PFSK-1 (cell line): ENCODE measurements around the gene PSAPL1.

Experiments used
- FOXP2 ChIP-seq: optimal IDR thresholded peaks from 2 replicates; pipeline ENCODE3; 2011; ENCODE audit warnings: borderline replicate concordance, control low read depth, inconsistent platforms; ENCODE audit not compliant: insufficient read depth; ENCODE audit errors: extremely low read length, extremely low read depth
- POLR2AphosphoS5 ChIP-seq: IDR thresholded peaks from 2 replicates; pipeline ENCODE4 v1.6.1; 2012; ENCODE audit warnings: low read depth, mild to moderate bottlenecking, control low read depth, low read length, moderate library complexity
- SIN3A ChIP-seq: IDR thresholded peaks from 2 replicates; pipeline ENCODE4 v1.6.1; 2012; ENCODE audit warnings: mild to moderate bottlenecking, low read length, moderate library complexity, borderline replicate concordance; ENCODE audit not compliant: insufficient read depth
- TAF1 ChIP-seq: IDR thresholded peaks from 2 replicates; pipeline ENCODE4 v1.6.1; 2012; ENCODE audit warnings: low read length, control low read depth, borderline replicate concordance; ENCODE audit not compliant: insufficient read depth
- TF ChIP-seq, protein P1 (sequence below), 2 experiments: IDR thresholded peaks; 2 replicates each; pipeline versions ENCODE4 v1.6.1 to v1.8.0; 2011 to 2012; ENCODE audit warnings: low read depth in 2 of 2, low read length in 2 of 2, control low read depth in 1 of 2, inconsistent platforms in 1 of 2, mild to moderate bottlenecking in 1 of 2, moderate library complexity in 1 of 2; ENCODE audit not compliant: insufficient read depth in 1 of 2

The PSAPL1 gene

DNA sequence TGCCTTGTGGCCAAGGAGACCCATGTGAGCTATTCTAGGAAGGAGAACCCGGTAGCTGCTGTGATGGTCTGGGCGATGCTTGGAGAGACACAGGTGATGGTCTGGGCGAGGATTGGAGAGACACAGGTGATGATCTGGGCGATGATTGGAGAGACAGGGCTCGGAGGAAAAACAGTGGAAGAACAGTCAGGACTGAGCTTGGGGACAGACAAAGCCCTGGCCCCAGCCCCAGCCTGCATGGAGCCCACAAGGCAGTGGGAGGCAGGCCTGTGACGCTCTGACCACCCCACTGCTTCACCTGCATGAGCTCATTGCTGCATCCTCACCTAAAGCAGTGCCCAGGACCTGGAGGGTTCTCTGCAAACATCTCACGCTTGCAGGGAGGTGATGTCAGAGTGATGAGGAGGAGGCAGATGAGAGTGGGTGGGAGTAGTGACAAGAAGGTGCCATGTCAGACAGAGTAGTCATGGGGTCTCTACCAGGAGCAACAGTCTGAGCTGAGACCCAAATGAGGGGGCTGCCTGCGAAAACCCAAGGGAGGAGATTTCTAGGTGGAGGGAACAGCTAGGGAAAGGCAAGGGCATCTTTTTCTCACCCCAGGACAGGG is 35.9 kb upstream of the PSAPL1 start:
- TF ChIP-seq SIN3A (no peak), POLR2AphosphoS5 (no peak), FOXP2 (no peak), TAF1 (no peak)
- TF ChIP-seq, protein P1, sequence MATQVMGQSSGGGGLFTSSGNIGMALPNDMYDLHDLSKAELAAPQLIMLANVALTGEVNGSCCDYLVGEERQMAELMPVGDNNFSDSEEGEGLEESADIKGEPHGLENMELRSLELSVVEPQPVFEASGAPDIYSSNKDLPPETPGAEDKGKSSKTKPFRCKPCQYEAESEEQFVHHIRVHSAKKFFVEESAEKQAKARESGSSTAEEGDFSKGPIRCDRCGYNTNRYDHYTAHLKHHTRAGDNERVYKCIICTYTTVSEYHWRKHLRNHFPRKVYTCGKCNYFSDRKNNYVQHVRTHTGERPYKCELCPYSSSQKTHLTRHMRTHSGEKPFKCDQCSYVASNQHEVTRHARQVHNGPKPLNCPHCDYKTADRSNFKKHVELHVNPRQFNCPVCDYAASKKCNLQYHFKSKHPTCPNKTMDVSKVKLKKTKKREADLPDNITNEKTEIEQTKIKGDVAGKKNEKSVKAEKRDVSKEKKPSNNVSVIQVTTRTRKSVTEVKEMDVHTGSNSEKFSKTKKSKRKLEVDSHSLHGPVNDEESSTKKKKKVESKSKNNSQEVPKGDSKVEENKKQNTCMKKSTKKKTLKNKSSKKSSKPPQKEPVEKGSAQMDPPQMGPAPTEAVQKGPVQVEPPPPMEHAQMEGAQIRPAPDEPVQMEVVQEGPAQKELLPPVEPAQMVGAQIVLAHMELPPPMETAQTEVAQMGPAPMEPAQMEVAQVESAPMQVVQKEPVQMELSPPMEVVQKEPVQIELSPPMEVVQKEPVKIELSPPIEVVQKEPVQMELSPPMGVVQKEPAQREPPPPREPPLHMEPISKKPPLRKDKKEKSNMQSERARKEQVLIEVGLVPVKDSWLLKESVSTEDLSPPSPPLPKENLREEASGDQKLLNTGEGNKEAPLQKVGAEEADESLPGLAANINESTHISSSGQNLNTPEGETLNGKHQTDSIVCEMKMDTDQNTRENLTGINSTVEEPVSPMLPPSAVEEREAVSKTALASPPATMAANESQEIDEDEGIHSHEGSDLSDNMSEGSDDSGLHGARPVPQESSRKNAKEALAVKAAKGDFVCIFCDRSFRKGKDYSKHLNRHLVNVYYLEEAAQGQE (IDR thresholded peaks at IDR 0.05; ENCODE audit: insufficient read depth in 1 of 2, low read depth in 2 of 2, low read length in 2 of 2) = no peak

DNA sequence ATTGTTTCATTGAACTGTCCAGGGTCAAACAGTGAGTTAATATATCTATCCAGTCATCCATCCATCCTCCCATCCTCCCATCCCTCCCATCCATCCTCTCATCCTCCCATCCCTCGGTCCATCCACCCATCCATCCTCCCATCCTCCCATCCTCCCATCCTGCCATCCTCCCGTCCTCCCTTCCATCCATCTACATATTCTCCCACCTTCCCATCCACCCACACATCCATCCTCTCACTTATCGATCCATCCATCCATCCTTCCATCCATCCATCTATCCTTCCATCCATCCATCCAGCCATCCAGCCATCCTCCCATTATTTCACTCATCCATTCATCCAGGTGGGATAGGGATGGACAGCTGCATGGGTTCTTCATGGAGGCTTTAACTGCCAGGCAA is 35.4 kb upstream of the PSAPL1 start:
- no peak for TF ChIP-seq POLR2AphosphoS5
- TF ChIP-seq, protein P1 (IDR thresholded peaks at IDR 0.05; ENCODE audit: insufficient read depth in 1 of 2, low read depth in 2 of 2, low read length in 2 of 2) = no peak
- TF ChIP-seq TAF1 = no peak
- TF ChIP-seq FOXP2 = no peak
- no peak for TF ChIP-seq SIN3A

DNA sequence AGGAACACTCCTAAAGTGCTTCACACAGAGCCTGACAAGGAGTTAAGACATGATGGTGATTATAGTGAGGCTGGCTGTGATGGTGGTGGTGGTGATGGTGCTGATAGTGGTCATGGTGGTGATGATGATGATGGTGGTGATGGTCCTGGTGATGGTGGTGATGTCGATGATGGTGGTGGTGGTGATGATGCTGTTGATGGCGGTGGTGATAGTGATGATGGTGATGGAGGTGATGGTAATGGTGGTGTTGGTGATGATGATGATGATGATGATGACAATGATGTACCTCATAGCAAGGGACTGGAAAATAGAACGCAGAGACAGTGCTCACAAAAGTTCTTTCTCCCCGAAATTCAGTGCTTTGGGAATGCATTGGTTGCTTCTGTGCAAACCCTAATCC is 34.3 kb upstream of the PSAPL1 start:
- TF ChIP-seq SIN3A (no peak), FOXP2 (no peak), POLR2AphosphoS5 (no peak), TAF1 (no peak)
- TF ChIP-seq, protein P1 (IDR thresholded peaks at IDR 0.05; ENCODE audit: insufficient read depth in 1 of 2, low read depth in 2 of 2, low read length in 2 of 2) = no peak

DNA sequence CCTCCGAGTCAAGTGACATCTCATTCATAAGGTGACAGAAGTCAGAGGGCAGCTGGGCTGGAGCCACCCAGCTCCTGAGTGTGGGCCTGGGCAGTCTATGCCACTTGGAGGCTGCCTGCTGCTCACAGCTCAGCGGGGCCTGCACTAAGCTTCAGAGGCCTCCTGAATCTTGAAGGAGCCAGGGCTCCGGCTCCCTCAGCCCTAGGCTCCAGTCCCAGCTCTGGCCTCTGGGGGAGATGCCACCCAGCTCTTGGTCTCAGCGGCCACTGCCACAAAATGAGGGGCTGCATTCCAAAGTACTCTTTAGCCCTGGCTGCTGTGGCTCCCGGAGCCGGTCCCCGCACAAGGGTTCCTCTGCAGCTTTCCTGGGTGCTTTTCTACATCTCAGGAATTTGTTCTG is 32.7 kb upstream of the PSAPL1 start:
- TF ChIP-seq FOXP2 (no peak), TAF1 (no peak)
- TF ChIP-seq, protein P1 (IDR thresholded peaks at IDR 0.05; ENCODE audit: insufficient read depth in 1 of 2, low read depth in 2 of 2, low read length in 2 of 2) = no peak

DNA sequence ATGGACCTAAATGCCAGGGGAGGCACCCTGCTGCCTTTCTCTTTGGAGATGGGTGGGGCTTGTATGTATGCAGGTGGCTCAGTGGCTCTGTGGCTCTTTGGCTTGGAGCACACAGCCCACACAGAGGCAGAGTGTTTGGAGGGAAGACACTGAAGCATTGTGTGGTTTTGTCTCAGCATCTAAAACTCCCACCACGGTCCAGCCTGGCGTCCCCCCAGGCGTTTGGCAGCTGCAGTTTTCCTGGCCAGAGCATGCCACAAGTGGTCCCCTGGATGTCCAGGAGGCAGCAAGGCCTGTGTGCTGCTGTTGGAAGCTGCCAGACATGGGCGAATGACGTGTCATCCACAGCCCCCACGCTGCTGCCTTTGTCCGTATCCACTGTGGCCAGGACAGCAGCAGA is 32.2 kb upstream of the PSAPL1 start:
- TF ChIP-seq POLR2AphosphoS5 (no peak), FOXP2 (no peak), TAF1 (no peak), SIN3A (no peak)
- TF ChIP-seq, protein P1 (IDR thresholded peaks at IDR 0.05; ENCODE audit: insufficient read depth in 1 of 2, low read depth in 2 of 2, low read length in 2 of 2) = no peak
